Skin of body (tissue), 2 donors: ENCODE data around the gene CLPTM1L. TPM values are rescaled to one million over a fixed set of nuclear protein-coding genes. Genes with fewer than 3 reads are reported as not detected.

Experiments used
- DNase-seq: peaks from one replicate; lab custom pipeline; 2025; lab: John Stamatoyannopoulos, UW
- total RNA-seq: library from RNA; depleted of rRNA; stranded (reverse); fragments of >200 nt; gene quantifications from one replicate; pipeline ENCODE4 v1.2.3, GENCODE V29; 2014

Gene CLPTM1L
- total RNA-seq, 1 donor from 2014 or later, result 78.6 TPM

- no peak for DNase-seq
These were observed 29.7 kb downstream of the CLPTM1L start for GRCh38 chr5:1315018-1315708.

DNA sequence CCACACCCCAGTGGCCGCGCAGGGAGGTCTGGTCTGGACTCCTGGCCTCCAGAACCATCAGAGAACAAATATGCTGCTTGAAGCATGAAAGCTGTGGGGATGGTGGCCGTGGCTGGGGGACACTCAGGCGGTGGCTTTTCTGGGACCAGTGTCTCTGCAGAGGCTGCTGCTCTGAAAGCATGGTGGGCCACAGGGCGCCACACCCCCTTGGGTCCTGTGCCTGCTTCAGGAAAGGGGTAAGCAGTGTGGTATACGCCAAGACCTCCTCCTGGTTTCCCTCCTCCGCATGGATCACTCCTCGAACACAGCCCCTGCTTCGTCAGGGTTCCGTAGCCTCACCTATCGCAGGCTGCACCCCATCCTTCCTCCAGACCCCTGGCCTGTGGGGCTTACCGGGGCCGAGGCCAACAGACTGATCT is 30.3 kb downstream of the CLPTM1L start:
- no peak for DNase-seq

DNA sequence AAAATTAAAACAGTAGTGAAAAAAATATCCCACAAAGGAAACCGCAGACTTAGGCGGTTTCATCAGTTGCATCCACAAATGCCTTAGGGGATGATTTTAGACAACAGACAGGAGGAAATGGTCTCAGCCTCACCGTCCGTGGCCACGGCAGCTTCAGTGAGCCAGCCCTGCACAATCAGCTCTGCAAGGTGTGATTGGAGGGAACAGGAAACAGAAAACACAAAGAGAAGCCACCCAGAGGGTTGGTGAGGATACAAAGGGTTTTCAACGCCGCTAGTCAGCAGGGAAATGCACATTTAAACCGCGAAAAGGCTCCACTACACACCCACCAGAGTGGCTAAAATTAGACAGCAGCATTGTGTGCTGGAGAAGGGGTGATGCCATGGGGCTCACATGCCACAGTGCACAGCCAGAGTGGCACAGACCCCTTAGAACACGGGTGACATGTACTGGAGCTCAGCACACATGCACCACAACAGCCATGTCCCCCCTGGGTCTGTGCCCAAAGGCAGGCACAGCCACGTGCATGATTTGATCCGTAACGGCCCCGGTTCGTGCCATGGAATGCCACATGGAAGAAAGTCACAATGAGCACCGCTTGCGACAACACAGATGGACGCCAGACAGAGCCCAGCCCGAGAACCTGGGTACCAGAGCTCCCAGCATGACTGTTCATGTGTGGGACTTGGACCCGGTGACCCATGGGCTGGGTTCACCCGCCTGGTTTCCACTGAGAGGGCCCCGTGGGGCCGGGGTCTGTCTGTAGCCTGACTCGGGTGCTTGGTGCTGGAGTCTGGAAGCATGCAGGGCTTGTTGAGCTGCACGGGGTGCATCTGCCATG is 31.7 kb downstream of the CLPTM1L start:
- no peak for DNase-seq

DNA sequence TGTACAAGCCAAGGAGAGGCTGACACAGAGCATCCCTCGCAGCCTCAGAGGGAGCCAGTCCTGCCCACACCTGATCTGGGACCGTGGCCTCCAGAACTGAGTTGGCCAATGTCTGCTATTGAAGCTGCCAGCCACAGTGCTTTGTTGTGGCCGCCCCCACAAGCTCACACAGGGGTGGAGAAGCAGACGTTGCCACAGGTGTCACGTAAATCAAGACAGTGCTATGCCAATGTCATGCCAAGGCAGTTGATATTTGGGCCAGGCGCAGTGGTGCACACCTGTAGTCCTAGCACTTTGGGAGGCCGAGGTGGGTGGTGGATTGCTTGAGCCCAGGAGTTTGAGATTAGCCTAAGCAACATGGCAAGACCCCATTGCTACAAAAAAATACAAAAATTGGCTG is 32.7 kb downstream of the CLPTM1L start:
- DNase-seq, result no peak

GRCh38 chr5:1311439-1312055 is 33.4 kb downstream of the CLPTM1L start:
- DNase-seq, result no peak

- DNase-seq, result no peak
These were observed 34.8 kb downstream of the CLPTM1L start for GRCh38 chr5:1310118-1310517.

DNA sequence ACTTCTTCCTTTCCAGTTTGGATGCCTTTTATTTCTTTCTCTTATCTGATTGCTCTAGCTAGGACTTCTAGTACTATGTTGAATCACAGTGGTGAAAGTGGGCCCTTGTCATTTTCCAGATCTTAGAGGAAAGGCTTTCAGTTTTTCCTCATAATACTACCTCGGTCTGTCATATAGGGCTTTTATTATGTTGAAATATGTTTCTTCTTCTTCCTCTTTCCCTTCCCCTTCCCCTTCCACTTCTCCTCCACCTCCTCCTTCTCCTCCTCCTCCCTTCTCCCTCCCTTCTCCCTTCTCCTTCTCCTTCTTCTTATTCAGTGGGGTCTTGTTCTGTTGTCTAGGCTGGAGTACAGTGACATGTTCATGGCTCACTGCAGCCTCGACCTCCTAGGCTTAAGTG is 40.9 kb downstream of the CLPTM1L start:
- no peak for DNase-seq

- DNase-seq, result no peak
These were observed 42.6 kb downstream of the CLPTM1L start for GRCh38 chr5:1302258-1302657.

- DNase-seq, result no peak
These were observed 44.3 kb downstream of the CLPTM1L start for GRCh38 chr5:1300581-1301083.

- no peak for DNase-seq
These were observed 44.9 kb downstream of the CLPTM1L start for GRCh38 chr5:1299961-1300360.

- DNase-seq, result no peak
These were observed 45.4 kb downstream of the CLPTM1L start for GRCh38 chr5:1299511-1299850.

GRCh38 chr5:1298723-1299510 is 46.0 kb downstream of the CLPTM1L start:
- no peak for DNase-seq

DNA sequence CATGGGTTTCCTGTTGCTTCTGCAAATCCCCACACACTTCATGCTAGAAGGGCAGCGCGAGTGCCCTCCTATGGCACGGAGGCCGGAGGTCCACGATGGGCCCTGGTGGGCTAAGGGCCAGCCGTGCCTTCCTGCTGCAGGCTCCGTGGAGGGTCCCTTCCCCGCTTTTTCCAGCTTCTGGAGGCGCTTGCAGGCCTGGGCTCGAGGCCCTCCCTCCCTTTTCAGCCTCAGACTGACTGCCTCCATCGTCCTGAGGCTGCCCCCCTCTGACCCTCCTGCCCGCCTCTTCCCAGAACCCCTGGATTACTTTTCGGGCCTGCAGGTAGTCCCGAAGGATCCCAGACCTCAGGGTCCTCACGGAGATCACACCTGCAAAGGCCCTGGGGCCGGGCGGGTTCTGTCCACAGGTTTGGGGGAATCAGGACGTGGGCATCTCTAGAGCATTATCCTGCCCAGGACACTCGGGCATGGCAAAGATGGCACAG is 46.8 kb downstream of the CLPTM1L start:
- DNase-seq, result no peak

- no peak for DNase-seq
These were observed 47.7 kb downstream of the CLPTM1L start for GRCh38 chr5:1297243-1297642.

- no peak for DNase-seq
These were observed 49.3 kb downstream of the CLPTM1L start for GRCh38 chr5:1295650-1296037.

- DNase-seq, result no peak
These were observed 49.9 kb downstream of the CLPTM1L start, which contains the start of gene TERT for GRCh38 chr5:1294835-1295649. TSS of gene TERT (minus strand) at chr5:1295068. CDS start at chr5:1294989, 79 bp downstream.

DNA sequence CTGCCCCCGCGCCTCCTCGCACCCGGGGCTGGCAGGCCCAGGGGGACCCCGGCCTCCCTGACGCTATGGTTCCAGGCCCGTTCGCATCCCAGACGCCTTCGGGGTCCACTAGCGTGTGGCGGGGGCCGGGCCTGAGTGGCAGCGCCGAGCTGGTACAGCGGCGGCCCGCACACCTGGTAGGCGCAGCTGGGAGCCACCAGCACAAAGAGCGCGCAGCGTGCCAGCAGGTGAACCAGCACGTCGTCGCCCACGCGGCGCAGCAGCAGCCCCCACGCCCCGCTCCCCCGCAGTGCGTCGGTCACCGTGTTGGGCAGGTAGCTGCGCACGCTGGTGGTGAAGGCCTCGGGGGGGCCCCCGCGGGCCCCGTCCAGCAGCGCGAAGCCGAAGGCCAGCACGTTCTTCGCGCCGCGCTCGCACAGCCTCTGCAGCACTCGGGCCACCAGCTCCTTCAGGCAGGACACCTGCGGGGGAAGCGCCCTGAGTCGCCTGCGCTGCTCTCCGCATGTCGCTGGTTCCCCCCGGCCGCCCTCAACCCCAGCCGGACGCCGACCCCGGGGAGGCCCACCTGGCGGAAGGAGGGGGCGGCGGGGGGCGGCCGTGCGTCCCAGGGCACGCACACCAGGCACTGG is 50.6 kb downstream of the CLPTM1L start:
- DNase-seq, result no peak

DNA sequence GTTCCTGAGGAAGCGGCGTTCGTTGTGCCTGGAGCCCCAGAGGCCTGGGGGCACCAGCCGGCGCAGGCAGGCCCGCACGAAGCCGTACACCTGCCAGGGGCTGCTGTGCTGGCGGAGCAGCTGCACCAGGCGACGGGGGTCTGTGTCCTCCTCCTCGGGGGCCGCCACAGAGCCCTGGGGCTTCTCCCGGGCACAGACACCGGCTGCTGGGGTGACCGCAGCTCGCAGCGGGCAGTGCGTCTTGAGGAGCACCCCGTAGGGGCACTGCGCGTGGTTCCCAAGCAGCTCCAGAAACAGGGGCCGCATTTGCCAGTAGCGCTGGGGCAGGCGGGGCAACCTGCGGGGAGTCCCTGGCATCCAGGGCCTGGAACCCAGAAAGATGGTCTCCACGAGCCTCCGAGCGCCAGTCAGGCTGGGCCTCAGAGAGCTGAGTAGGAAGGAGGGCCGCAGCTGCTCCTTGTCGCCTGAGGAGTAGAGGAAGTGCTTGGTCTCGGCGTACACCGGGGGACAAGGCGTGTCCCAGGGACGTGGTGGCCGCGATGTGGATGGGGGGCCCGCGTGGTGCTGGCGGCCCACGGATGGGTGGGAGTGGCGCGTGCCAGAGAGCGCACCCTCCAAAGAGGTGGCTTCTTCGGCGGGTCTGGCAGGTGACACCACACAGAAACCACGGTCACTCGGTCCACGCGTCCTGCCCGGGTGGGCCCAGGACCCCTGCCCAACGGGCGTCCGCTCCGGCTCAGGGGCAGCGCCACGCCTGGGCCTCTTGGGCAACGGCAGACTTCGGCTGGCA is 51.3 kb downstream of the CLPTM1L start:
- no peak for DNase-seq

GRCh38 chr5:1292846-1293415 is 52.0 kb downstream of the CLPTM1L start:
- DNase-seq, result no peak
